AG08395 (cell line): ENCODE results near the gene TTC7B.

Source experiments
- DNase-seq: peaks from one replicate; pipeline ENCODE4 v3.0.0; 2012; ENCODE audit warnings: mixed read lengths, low spot score

The TTC7B gene

DNA sequence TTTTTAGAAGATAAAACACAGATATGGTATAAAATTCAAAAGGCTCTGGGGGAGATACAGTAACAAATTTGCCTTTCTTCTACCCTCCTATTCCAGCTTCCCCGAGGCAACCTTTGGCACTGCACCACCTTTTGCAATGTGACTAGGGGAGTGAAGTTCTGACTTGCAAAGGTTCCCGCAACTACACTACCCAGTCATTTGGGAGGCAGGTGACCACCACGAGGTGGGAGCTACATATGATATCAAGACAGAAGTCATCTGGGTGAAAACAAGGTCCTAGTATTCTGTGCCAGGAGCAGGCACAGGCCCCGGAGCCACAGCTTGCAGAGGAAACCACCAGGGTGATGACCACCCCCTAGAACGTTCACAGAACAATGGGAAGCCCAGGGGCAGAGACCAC is 141.5 kb downstream of the TTC7B start:
- DNase-seq: no peak

DNA sequence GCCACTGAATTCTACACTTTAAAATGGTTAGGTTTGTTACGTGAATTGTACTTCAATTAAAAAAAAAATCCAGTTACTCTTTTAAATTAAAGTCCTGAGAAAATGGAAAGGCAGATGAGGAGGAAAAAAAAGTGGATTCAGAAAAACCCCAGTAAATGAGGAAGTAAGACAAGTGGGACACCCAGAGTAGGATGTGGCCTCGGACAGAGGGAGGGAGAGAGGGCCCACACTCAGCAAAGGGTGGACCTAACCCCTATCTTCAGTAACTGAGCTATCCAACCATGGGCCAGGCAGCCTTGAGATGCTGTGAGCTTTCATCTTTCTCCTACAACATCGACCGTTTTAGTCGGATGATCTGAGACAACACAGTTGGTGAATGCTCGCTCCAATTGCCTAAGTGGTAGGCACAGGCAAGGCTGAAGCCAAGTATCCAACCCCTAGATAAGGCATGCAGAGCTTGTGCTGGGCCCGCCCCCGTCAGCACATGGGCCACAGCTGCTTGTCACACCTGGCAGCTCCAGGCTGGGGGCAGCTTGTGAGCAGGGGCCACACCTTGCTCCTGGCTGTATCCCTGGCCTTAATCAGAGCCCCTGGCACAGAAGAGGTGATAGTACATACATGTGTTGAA is 142.1 kb downstream of the TTC7B start:
- DNase-seq: no peak

- no peak for DNase-seq
These were observed 144.6 kb downstream of the TTC7B start for GRCh38 chr14:90671382-90672234.

GRCh38 chr14:90669731-90670130 is 146.5 kb downstream of the TTC7B start:
- DNase-seq: no peak

DNA sequence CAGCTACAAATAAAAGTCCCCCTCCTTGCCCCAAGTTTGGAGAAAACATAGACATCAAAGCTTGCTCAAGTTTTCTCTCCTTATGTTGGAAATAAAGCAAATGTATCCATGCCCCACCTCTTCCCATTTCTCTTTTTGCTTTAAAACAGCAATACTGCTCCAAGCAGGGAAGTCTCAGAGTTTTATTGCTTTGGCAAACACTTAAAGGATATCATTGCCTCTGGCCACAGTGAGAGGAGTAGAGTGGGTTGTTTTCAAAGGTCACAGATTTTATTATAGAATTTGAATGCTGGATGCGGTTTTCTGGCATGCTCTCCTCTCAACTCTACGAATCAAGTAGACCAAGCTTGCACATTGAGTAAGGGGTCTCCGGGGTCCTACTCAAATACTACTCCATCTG is 149.7 kb downstream of the TTC7B start:
- DNase-seq: no peak

GRCh38 chr14:90665321-90666000 is 150.8 kb downstream of the TTC7B start:
- DNase-seq: no peak

DNA sequence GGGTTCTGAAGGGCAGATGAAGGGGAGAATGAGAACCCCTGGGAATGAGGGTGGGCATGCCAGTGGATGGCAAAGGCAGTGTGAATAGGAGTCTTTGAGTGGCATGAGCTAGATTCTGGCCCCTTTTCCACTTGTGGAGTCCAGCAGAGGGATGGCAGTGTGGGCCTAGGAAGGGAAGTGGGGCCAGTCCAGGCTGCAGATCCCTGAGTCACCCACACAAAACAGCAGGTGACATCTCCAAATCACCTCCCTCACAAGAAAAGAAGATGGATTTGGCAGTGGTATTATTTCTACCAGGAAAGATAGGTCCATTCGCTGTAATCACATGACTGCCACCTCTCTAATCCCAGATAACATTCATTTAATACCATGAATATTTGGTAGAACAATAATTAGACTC is 151.3 kb downstream of the TTC7B start:
- DNase-seq: no peak

- no peak for DNase-seq
These were observed 152.6 kb downstream of the TTC7B start for GRCh38 chr14:90663680-90664079.

DNA sequence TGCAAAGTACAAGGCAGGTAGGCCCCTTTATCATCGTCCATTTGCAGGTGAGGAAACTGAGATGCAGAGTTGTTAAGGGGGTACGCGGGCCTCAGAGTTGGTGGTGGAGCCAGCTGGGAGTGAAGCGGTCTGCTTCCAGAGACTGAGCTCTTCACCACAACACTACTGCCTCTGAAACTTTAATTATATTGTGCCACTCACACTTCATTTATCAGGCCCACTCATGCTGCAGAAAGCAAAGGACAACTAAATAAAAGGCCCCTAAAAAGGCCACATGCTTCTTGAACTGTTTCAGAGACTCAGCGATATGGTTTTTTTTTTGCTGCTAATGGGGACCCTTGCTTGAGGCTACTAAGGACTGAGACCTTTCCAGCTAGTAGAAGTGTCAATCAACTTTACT is 153.1 kb downstream of the TTC7B start:
- no peak for DNase-seq

- no peak for DNase-seq
These were observed 154.4 kb downstream of the TTC7B start for GRCh38 chr14:90661866-90662265.

- no peak for DNase-seq
These were observed 155.2 kb downstream of the TTC7B start for GRCh38 chr14:90660865-90661570.

- DNase-seq: no peak
These were observed 157.1 kb downstream of the TTC7B start for GRCh38 chr14:90659156-90659555.

DNA sequence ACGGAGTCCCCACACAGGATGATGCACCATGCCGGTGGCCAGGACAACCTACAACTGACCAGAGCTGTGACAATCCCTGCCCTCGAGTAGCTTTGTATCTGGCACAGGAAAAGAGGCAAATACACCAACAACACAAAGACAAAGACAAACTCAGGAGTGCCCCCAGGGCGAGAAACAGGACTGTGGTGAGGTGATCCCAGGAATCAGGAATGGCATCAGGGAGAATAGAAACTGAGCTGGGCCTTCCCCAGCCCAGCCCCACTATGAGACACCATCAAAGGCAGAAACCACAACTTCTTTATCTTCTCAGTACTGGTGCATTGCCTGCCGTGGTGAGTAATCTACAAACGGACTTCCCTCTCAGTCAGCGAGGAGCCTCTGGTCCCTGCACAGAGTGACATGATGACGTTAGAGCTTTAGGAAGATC is 157.7 kb downstream of the TTC7B start:
- DNase-seq: peak; percentile 56

GRCh38 chr14:90656973-90657372 is 159.3 kb downstream of the TTC7B start:
- no peak for DNase-seq

- no peak for DNase-seq
These were observed 160.4 kb downstream of the TTC7B start for GRCh38 chr14:90655829-90656228.

DNA sequence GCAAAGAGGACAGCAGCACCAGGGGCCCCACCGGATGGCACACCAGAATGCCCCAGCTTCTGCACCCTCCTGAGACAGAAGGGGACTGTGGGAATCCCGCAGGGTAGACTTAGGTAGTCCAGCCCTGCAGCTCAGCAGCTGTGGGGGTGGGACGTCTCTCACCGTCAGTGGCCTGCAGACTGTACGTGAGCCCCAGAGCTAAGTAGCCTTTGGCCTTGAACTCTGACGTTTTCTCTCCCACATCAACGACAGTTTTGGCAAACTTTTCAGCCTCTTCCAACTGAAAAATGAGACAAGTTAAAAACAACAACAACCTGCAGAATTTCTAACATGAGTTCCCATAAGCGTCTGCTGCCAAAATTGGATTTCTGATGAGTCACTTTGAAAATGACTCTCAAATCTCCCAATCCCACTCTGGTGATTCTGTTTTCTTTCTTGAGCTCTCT is 161.4 kb downstream of the TTC7B start:
- DNase-seq: no peak

DNA sequence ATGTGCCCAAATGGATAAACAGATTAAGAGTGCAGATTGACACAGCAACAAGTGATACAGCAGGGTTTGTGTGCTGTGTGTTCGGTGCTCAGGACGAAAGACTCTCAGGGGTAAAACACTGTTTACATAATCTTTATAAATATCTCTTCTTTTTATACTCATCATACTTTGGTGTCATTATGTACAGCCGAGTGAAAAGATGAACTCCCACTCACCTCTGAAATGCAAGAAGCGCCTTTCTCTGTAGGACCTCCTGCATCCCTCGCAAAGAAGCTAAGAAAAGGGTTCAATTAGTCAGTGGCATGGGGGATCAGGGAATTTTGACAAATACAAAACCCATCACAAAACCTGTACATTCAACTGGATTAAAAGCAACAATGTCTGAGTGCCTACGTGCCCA is 163.6 kb downstream of the TTC7B start:
- DNase-seq: no peak

GRCh38 chr14:90651976-90652560 is 164.2 kb downstream of the TTC7B start:
- DNase-seq: no peak

- no peak for DNase-seq
These were observed 164.9 kb downstream of the TTC7B start for GRCh38 chr14:90651271-90651804.

DNA sequence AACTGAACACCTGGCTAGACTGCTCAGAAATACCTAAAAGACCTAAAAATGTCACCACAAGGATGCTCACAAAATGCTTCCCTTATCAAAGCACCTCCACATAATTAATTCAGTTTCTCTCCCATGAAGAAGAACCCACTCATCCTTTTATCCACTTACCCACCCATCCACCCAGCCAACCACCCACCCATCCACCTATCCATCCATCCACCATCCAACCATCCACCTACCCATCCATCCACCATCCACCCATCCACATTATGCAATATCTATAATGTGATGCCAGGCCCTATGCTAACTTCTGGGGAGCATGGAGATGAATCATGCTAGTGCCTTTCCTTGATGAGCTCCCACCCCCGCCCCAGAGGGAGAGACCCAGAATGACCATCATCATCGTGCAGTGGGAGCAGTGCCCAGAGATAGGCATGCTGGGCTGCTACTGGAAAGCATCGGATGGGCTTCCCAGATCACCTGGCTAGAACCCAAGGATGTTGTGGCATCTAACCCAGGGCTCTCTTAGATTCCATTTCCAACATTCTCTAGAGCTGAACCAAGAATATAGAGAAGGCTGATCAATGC is 166.6 kb downstream of the TTC7B start:
- DNase-seq: no peak

- no peak for DNase-seq
These were observed 167.1 kb downstream of the TTC7B start for GRCh38 chr14:90649083-90649482.
